ENCODE data around the gene OR1D2. TPM values are rescaled to one million over a fixed set of nuclear protein-coding genes. Genes with fewer than 3 reads are reported as not detected.

OR1D2 gene
- total RNA-seq, 1 donor from 2014 or later = not detected

GRCh38 chr17:3049705-3050295 lies 54.4 kb downstream of the OR1D2 start:
- TF ChIP-seq POLR2A (IDR thresholded peaks at IDR 0.05) (no peak), POLR2AphosphoS5 (IDR thresholded peaks at IDR 0.05; ENCODE audit: insufficient read depth in 1 of 2, low read depth in 1 of 2) (no peak), CTCF (IDR thresholded peaks at IDR 0.05) (no peak)
- Histone ChIP-seq H3K27ac (no peak overlapping the region), H3K4me3 (peak overlapping the region in 1 of 2 donors; percentile 62)

GRCh38 chr17:3048727-3049471 lies 55.3 kb downstream of the OR1D2 start:
- TF ChIP-seq POLR2AphosphoS5 (IDR thresholded peaks at IDR 0.05; ENCODE audit: insufficient read depth in 1 of 2, low read depth in 1 of 2) (peak; percentile 73 to 82), CTCF (IDR thresholded peaks at IDR 0.05) (peak; percentile 43 to 62 (median 59)), POLR2A (IDR thresholded peaks at IDR 0.05) (no peak)
- H3K27me3 ChIP-seq = no peaks in the 10 kb centered on the region
- intact Hi-C loops (cut with DNase I) = loop anchor here (2.0 kb wide), 1 partner anchor 78 kb away; no protein-coding TSS in a partner anchor
- H3K4me3 ChIP-seq = peak overlapping the region; percentile 62 to 66
- H3K27ac ChIP-seq = peak overlapping the region; percentile 25
- peaks cover 8% of the 10 kb centered on the region for H3K4me1 ChIP-seq
- peaks cover 2% of the 10 kb centered on the region for H3K9me3 ChIP-seq
- H3K36me3 ChIP-seq = no peaks in the 10 kb centered on the region
- peak; percentile 97 to 98 for DNase-seq (ENCODE audit: extremely low spot score in 2 of 2)

More at GRCh38 chr17:3049705-3050295, 54.4 kb downstream of the OR1D2 start:
- H3K27me3 ChIP-seq = no peaks in the 10 kb centered on the region
- intact Hi-C loops (cut with DNase I) = loop anchor here (2.0 kb wide), 1 partner anchor 79 kb away; no protein-coding TSS in a partner anchor
- no peaks in the 10 kb centered on the region for H3K9me3 ChIP-seq
- peaks cover 8% of the 10 kb centered on the region for H3K4me1 ChIP-seq
- no peaks in the 10 kb centered on the region for H3K36me3 ChIP-seq
- DNase-seq (ENCODE audit: extremely low spot score in 2 of 2) = peak in 1 of 2 donors; percentile 80

- no peaks in the 10 kb centered on the region for H3K36me3 ChIP-seq
- no peak overlapping the region for H3K27ac ChIP-seq
- no peaks in the 10 kb centered on the region for H3K27me3 ChIP-seq
- peaks cover 8% of the 10 kb centered on the region for H3K4me1 ChIP-seq
- no peak for TF ChIP-seq CTCF (IDR thresholded peaks at IDR 0.05)
- TF ChIP-seq POLR2A (IDR thresholded peaks at IDR 0.05) = no peak
- no peak for TF ChIP-seq POLR2AphosphoS5 (IDR thresholded peaks at IDR 0.05; ENCODE audit: insufficient read depth in 1 of 2, low read depth in 1 of 2)
- intact Hi-C loops (cut with DNase I) = no loop called here
- no peak for DNase-seq (ENCODE audit: extremely low spot score in 2 of 2)
- H3K9me3 ChIP-seq = peaks cover 3% of the 10 kb centered on the region
- H3K4me3 ChIP-seq = no peak overlapping the region
Measured at GRCh38 chr17:3046753-3047152, 57.5 kb downstream of the OR1D2 start.

GRCh38 chr17:3043737-3044365 lies 60.4 kb downstream of the OR1D2 start:
- H3K4me1 ChIP-seq = no peaks in the 10 kb centered on the region
- H3K4me3 ChIP-seq = no peak overlapping the region
- intact Hi-C loops (cut with DNase I) = no loop called here
- no peaks in the 10 kb centered on the region for H3K36me3 ChIP-seq
- no peak for TF ChIP-seq POLR2A (IDR thresholded peaks at IDR 0.05)
- TF ChIP-seq CTCF (IDR thresholded peaks at IDR 0.05) = no peak
- TF ChIP-seq POLR2AphosphoS5 (IDR thresholded peaks at IDR 0.05; ENCODE audit: insufficient read depth in 1 of 2, low read depth in 1 of 2) = no peak
- peaks cover 3% of the 10 kb centered on the region for H3K9me3 ChIP-seq
- no peaks in the 10 kb centered on the region for H3K27me3 ChIP-seq
- no peak for DNase-seq (ENCODE audit: extremely low spot score in 2 of 2)
- H3K27ac ChIP-seq = no peak overlapping the region

Data from vagina (tissue), 2 donors.